Fibroblast of gingiva (primary cell): ENCODE results near the gene ZC3H12D.

Source experiments
- DNase-seq: peaks from one replicate; pipeline ENCODE4 v3.0.0-alpha.2; 2011; ENCODE audit warnings: low read depth

ZC3H12D gene

DNA sequence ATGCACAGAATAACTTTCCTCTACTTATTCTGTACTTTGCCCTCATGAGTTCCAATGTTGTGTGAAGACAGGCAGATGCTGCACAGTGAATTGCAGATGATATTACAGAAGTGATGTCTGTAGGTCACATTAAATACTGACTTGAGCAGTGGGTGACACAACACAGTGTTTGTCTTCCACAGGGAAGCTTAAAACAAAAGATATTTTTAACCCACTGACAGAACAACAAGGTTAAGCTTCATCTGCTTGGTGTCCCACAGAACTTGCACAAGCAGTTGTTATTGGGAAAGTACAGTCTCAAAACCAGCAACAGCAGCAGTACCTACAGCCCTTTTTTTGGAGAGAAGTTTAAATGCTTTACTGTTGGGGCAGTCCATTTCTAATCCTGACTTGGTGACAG, 74.3 kb downstream of the ZC3H12D start:
- no peak for DNase-seq

DNA sequence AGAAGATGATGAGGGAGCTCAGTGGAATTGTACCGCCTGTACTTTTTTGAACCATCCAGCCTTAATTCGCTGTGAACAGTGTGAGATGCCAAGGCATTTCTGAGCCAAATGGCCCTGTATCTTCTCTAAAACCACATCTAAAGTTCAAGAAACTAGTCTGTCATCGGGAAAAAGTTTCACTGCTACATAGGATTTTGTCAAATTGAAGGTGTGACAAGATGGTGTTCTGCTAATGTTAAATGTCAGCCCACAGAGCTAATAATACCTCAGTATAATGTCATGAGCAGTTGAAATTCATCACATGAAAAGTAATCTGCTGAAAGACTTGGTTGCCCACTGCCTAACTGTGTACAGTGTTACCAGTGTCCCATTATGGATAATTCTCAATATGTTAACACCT, 75.2 kb downstream of the ZC3H12D start:
- no peak for DNase-seq

DNA sequence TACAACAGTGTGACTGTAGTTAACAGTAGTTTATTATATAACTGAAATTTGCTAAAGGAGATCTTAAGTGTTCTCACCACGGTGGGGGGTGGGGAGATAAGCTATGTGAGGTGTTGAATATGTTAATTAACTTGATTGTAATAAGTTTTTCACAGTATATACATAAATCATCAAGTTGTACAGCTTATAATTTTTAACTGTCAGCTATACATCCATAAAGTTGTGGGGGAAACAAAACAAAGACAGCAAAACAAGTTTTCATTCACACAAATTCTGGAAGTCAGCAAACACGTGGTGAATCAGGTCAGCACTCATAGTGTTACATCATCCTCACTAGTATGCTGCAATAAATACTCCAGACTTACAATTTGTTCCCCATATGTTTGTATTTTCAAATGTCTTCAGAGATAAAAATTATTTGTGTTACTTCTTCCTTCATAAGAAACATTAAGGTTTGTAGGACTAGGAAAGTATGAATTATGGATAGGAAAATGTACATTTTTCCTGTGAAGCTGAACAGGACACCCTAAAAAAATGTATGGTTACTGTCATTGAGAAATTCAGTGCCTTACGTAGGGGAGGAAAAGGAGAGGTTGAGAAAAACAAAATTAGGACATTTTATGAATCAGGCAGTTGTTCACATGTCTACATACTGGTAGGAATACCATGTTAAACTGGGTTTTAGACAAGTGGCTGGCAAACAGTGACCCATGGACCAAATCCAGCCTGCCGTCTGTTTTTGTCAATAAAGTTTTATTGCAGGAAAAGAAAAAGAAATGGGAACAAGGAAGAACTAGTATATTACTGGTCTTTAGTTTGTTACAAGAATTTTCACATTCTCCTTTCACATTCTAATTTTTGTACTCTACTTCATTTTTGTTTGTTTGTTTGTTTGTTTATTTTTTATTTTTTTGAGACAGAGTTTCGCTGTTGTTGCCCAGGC, 78.7 kb downstream of the ZC3H12D start:
- peak; percentile 60 for DNase-seq

DNA sequence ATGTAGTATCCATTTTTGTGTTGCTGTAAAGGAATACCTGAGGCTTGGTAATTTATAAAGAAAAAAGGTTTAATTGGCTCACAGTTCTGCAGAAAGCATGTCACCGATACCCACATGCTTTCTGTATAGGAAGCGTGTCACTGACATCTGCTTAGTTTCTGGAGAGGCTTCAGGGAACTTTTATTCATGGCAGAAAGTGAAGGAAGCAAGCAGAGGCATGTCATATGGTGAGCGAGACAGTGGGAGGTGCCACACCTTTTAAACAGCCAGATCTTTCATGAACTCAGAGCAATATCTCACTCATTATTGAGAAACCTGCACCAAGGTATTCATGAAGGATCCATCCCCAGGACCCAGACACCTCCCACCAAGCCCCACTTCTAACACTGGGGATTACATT, 81.3 kb downstream of the ZC3H12D start:
- DNase-seq = no peak

DNA sequence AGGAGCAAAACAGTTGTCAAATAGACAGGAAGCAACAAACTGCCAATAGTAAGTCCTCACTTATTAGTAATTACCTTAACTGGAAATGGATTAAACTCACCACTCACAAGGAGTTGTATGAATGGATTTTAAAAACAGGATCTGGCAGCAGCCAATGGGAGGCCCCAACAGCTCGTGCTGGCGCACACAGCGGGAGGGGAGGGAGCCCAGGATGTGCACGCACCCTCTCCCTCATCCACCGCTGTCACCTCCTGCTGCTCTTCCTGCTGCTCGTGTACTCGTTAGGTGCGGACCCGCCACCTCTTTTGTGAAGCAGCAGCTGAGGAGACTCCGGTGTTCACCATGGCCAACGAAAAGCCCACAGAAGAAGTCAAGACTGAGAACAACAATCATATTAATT, 84.8 kb downstream of the ZC3H12D start, which contains the start of gene SUMO4:
Gene SUMO4 (plus strand): TSS at position 213 of the 400 bp plus-strand sequence. CDS start 130 bp downstream, at position 343.
- no peak for DNase-seq

DNA sequence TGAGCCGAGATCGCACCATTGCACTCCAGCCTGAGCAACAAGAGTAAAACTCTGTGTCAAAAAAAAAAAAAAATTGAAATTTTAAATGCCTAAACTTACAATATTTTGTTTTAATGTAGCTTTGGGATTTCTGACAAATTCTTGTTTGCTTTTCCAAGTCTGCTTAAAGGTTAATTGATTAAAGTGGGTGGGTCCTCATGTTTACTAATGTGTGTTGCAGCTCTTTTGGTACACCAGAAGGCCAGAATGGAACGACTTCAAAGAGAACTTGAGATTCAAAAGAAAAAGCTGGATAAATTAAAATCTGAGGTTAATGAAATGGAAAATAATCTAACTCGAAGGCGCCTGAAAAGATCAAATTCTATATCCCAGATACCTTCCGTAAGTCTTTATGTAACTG, 87.4 kb downstream of the ZC3H12D start:
- no peak for DNase-seq
